Glomerular endothelial cell (primary cell): ENCODE results near the gene MB21D2. TPM values are rescaled to one million over a fixed set of nuclear protein-coding genes. Genes with fewer than 3 reads are reported as not detected.

Experiments used
- total RNA-seq: library from RNA; depleted of rRNA; stranded (reverse); fragments of >200 nt; gene quantifications from 2 replicates; pipeline ENCODE4 v1.2.3, GENCODE V29; 2015

MB21D2 gene
- total RNA-seq, 1 donor from 2014 or later, result 9.0 TPM

Other genes with a start within 250 kb of the MB21D2 start
- 2.1 and 6.4 TPM in 2 replicates for gene FGF12, start 190.3 kb downstream of the MB21D2 start, total RNA-seq